ENCODE measurements around the gene ACSF3. TPM values are rescaled to one million over a fixed set of nuclear protein-coding genes. Genes with fewer than 3 reads are reported as not detected.

The ACSF3 gene
- total and polyA plus RNA-seq, 4 donors = 15.3 to 27.3 (median 18.8) TPM

- TF ChIP-seq MAX (IDR thresholded peaks at IDR 0.05) = no peak
- TF ChIP-seq JUND (IDR thresholded peaks at IDR 0.05) = no peak
- TF ChIP-seq ATF3 (IDR thresholded peaks at IDR 0.05) = no peak
- no peak for TF ChIP-seq REST (IDR thresholded peaks at IDR 0.05)
- no peak for TF ChIP-seq CTCF (IDR thresholded peaks at IDR 0.05; ENCODE audit: low read depth, low read length, missing input control)
- TF ChIP-seq FOXA2 (IDR thresholded peaks at IDR 0.05) = no peak
- no peak for TF ChIP-seq SP1 (IDR thresholded peaks at IDR 0.05)
- TF ChIP-seq ZBTB33 (IDR thresholded peaks at IDR 0.05) = no peak
- no peak for TF ChIP-seq HNF4G (IDR thresholded peaks at IDR 0.05)
- TF ChIP-seq HNF4A (conservative IDR thresholded peaks at IDR 0.05) = no peak
- no peak for TF ChIP-seq NR2F2 (IDR thresholded peaks at IDR 0.05)
- no peak for TF ChIP-seq FOXA1 (IDR thresholded peaks at IDR 0.05)
- no peak for TF ChIP-seq YY1 (IDR thresholded peaks at IDR 0.05)
- WGBS = 62% methylated on average over 27 of the region's 27 CpGs
- Histone ChIP-seq H3K4me3 (ENCODE audit: low read depth in 1 of 3, low read length in 3 of 3) (no peak overlapping the region), H3K27me3 (ENCODE audit: control insufficient read depth in 4 of 4, insufficient read depth in 4 of 4, low read length in 3 of 4) (peaks cover 0 to 2% (median 0%) of the 10 kb centered on the region in 4 donors), H3K4me1 (ENCODE audit: control insufficient read depth in 4 of 4, insufficient read depth in 4 of 4, low read length in 3 of 4) (no peaks in the 10 kb centered on the region), H3K27ac (ENCODE audit: low read depth in 1 of 2, low read length in 2 of 2) (no peak overlapping the region), H3K9me3 (ENCODE audit: control insufficient read depth in 4 of 4, low read length in 3 of 4) (no peaks in the 10 kb centered on the region), H3K9ac (ENCODE audit: low read depth in 1 of 2, low read length in 2 of 2) (no peak overlapping the region), H3K36me3 (ENCODE audit: control insufficient read depth in 4 of 4, insufficient read depth in 3 of 4, low read depth in 1 of 4, low read length in 3 of 4) (no peaks in the 10 kb centered on the region)
- no peak for DNase-seq (ENCODE audit: low spot score)
Measured at GRCh38 chr16:89047331-89048089, 46.1 kb upstream of the ACSF3 start.

- H3K36me3 ChIP-seq (ENCODE audit: control insufficient read depth in 4 of 4, insufficient read depth in 3 of 4, low read depth in 1 of 4, low read length in 3 of 4) = no peaks in the 10 kb centered on the region
- DNase-seq (ENCODE audit: low spot score) = no peak
- no peak overlapping the region for H3K4me3 ChIP-seq (ENCODE audit: low read depth in 1 of 3, low read length in 3 of 3)
- no peak overlapping the region for H3K9ac ChIP-seq (ENCODE audit: low read depth in 1 of 2, low read length in 2 of 2)
- peaks cover 0 to 2% (median 0%) of the 10 kb centered on the region in 4 donors for H3K27me3 ChIP-seq (ENCODE audit: control insufficient read depth in 4 of 4, insufficient read depth in 4 of 4, low read length in 3 of 4)
- 37% methylated on average over 38 of the region's 38 CpGs for WGBS
- H3K4me1 ChIP-seq (ENCODE audit: control insufficient read depth in 4 of 4, insufficient read depth in 4 of 4, low read length in 3 of 4) = no peaks in the 10 kb centered on the region
- no peaks in the 10 kb centered on the region for H3K9me3 ChIP-seq (ENCODE audit: control insufficient read depth in 4 of 4, low read length in 3 of 4)
- no peak overlapping the region for H3K27ac ChIP-seq (ENCODE audit: low read depth in 1 of 2, low read length in 2 of 2)
- TF ChIP-seq CTCF (IDR thresholded peaks at IDR 0.05; ENCODE audit: low read depth, low read length, missing input control) = no peak
- TF ChIP-seq RAD21 (IDR thresholded peaks at IDR 0.05) = no peak
- TF ChIP-seq REST (IDR thresholded peaks at IDR 0.05) = no peak
- no peak for TF ChIP-seq JUND (IDR thresholded peaks at IDR 0.05)
- no peak for TF ChIP-seq FOXA2 (IDR thresholded peaks at IDR 0.05)
Measured at GRCh38 chr16:89048090-89048725, 45.4 kb upstream of the ACSF3 start.
